Endothelial cell of umbilical vein (primary cell): Measurements from ENCODE around the gene AMD1. TPM values are rescaled to one million over a fixed set of nuclear protein-coding genes. Genes with fewer than 3 reads are reported as not detected.

Experiments used
- BruUV-seq: library from RNA; stranded (reverse); fragments of 400-500 nt; replicated peaks from 2 replicates; lab custom pipeline; 2021; lab: Mats Ljungman, UMichigan
- CTCF ChIA-PET: fragments of 300-600, 350-600 bp; sonication (Branson Sonifier 250); formaldehyde crosslinking; loops from one replicate; lab custom pipeline; 2021; ENCODE audit warnings: antibody characterized with exemption, inconsistent platforms; lab: Charles Lee
- POLR2A ChIA-PET: fragments of 300-600, 350-600 bp; sonication (Branson Sonifier 250); formaldehyde crosslinking; loops from one replicate; lab custom pipeline; 2021; ENCODE audit warnings: antibody characterized with exemption, inconsistent platforms; lab: Charles Lee
- DNase-seq: peaks from one replicate; pipeline ENCODE4 v3.0.0-alpha.2; 2011; ENCODE audit warnings: low read depth, low spot score
- FAIRE-seq: peaks from 2 replicates; lab custom pipeline; 2011; peaks lifted over from hg19 to GRCh38; lab: Jason Lieb, UNC
- H2AFZ ChIP-seq: 2 replicates; pipeline ENCODE4 v1.6.0; 2012; ENCODE audit warnings: low read depth, low read length, control low read depth, inconsistent platforms
- H3K27ac ChIP-seq: 2 replicates; pipeline ENCODE4 v1.5.1; 2011; ENCODE audit warnings: low read depth, mild to moderate bottlenecking, control low read depth, low read length, moderate library complexity; ENCODE audit not compliant: insufficient read depth
- H3K27me3 ChIP-seq, 2 experiments: 2 replicates each; pipeline versions ENCODE4 v1.6.0 to v1.6.1; 2011; ENCODE audit warnings: low read length in 2 of 2, mixed read lengths in 1 of 2; ENCODE audit not compliant: control insufficient read depth in 2 of 2, insufficient read depth in 2 of 2
- H3K36me3 ChIP-seq, 2 experiments: 2 replicates in 1 of 2; 3 replicates in 1 of 2; pipeline ENCODE4 v1.5.1; 2011; ENCODE audit warnings: low read length in 2 of 2, mild to moderate bottlenecking in 1 of 2, moderate library complexity in 1 of 2; ENCODE audit not compliant: control insufficient read depth in 2 of 2, insufficient read depth in 2 of 2; ENCODE audit errors: extremely low read depth in 1 of 2
- H3K4me1 ChIP-seq: 3 replicates; pipeline ENCODE4 v1.5.1; 2011; ENCODE audit warnings: mild to moderate bottlenecking, low read length; ENCODE audit not compliant: control insufficient read depth, insufficient read depth; ENCODE audit errors: extremely low read depth
- H3K4me2 ChIP-seq: 2 replicates; pipeline ENCODE4 v1.6.1; 2011; ENCODE audit warnings: low read length, control low read depth, mixed read lengths; ENCODE audit not compliant: insufficient read depth
- H3K4me3 ChIP-seq, 3 experiments: fragments of 200-600 bp in 1 of 3; sonication (generic), shearing (Covaris generic) in 1 of 3; replicated peaks in 1 of 3; 2 replicates each; pipeline ENCODE4 v1.5.1; 2011 to 2016; ENCODE audit warnings: control low read depth in 3 of 3, low read length in 3 of 3, mild to moderate bottlenecking in 2 of 3, inconsistent platforms in 1 of 3, low read depth in 1 of 3, moderate library complexity in 1 of 3; ENCODE audit not compliant: insufficient read depth in 1 of 3
- H3K79me2 ChIP-seq: 2 replicates; pipeline ENCODE4 v1.6.0; 2012; ENCODE audit warnings: low read length, inconsistent platforms; ENCODE audit not compliant: control insufficient read depth, insufficient read depth
- H3K9ac ChIP-seq: replicated peaks from 2 replicates; pipeline ENCODE3; 2011; ENCODE audit warnings: low read length, control low read depth; ENCODE audit not compliant: insufficient read depth; ENCODE audit errors: extremely low read depth
- H3K9me1 ChIP-seq: replicated peaks from 3 replicates; pipeline ENCODE4 v1.6.0; 2011; ENCODE audit warnings: mild to moderate bottlenecking, low read length; ENCODE audit not compliant: control insufficient read depth, insufficient read depth; ENCODE audit errors: extremely low read depth
- H3K9me3 ChIP-seq: replicated peaks from 2 replicates; pipeline ENCODE4 v1.5.1; 2012; ENCODE audit warnings: low read length, inconsistent platforms; ENCODE audit not compliant: control insufficient read depth, insufficient read depth
- H4K20me1 ChIP-seq: replicated peaks from 2 replicates; pipeline ENCODE3; 2011; ENCODE audit warnings: mild to moderate bottlenecking, low read length; ENCODE audit not compliant: control insufficient read depth, insufficient read depth; ENCODE audit errors: extremely low read depth
- EZH2 ChIP-seq: IDR thresholded peaks from 2 replicates; pipeline ENCODE4 v1.6.1; 2012; ENCODE audit warnings: borderline replicate concordance, low read depth, mild to moderate bottlenecking, moderate library complexity, low read length, inconsistent platforms; ENCODE audit not compliant: severe bottlenecking
- FOS ChIP-seq: IDR thresholded peaks from 2 replicates; pipeline ENCODE4 v1.6.1; 2011; ENCODE audit warnings: mild to moderate bottlenecking, low read length, moderate library complexity, borderline replicate concordance; ENCODE audit not compliant: insufficient read depth
- GATA2 ChIP-seq: IDR thresholded peaks from 2 replicates; pipeline ENCODE4 v1.7.0; 2011; ENCODE audit warnings: low read depth, mild to moderate bottlenecking, moderate library complexity, mixed read lengths, low read length; ENCODE audit not compliant: insufficient read length, insufficient read depth
- JUN ChIP-seq: IDR thresholded peaks from 2 replicates; pipeline ENCODE4 v1.6.1; 2011; ENCODE audit warnings: borderline replicate concordance, low read depth; ENCODE audit not compliant: insufficient read length, insufficient read depth
- MAX ChIP-seq: IDR thresholded peaks from 2 replicates; pipeline ENCODE4 v1.6.1; 2011; ENCODE audit not compliant: insufficient read depth, insufficient read length
- MYC ChIP-seq: IDR thresholded peaks from one replicate; pipeline ENCODE4 v1.6.1; 2011; ENCODE audit warnings: mild to moderate bottlenecking, low read depth, low read length
- POLR2A ChIP-seq: IDR thresholded peaks from 2 replicates; pipeline ENCODE4 v1.6.1; 2012; ENCODE audit warnings: low read depth, mild to moderate bottlenecking, control low read depth, low read length
- POLR2AphosphoS5 ChIP-seq: IDR thresholded peaks from 2 replicates; pipeline ENCODE4 v1.6.1; 2012; ENCODE audit warnings: low read depth, mild to moderate bottlenecking, control low read depth, low read length, moderate library complexity; ENCODE audit not compliant: insufficient read depth
- dilution Hi-C: fragments of 300-500 bp; cut with MboI; formaldehyde crosslinking; loops from one replicate; pipeline ENCODE4 v1.15.0; 2019; ENCODE audit warnings: low sequenced_read_pairs; ENCODE audit not compliant: extremely low pct_ligation_motif_present
- intact Hi-C: fragments of 100-400 bp; cut with micrococcal nuclease; formaldehyde crosslinking; loops from one replicate; pipeline ENCODE4 v1.10.0; 2022
- polyA plus RNA-seq, 4 experiments: library from polyadenylated mRNA; depleted of rRNA in 3 of 4; stranded (reverse) in 3 of 4; unstranded in 1 of 4; fragments of >200 nt; gene quantifications; 2 replicates each; pipeline versions ENCODE4 v1.2.1 to v1.2.3, GENCODE V29; 2011 to 2012; ENCODE audit warnings: missing spikeins in 1 of 4
- total RNA-seq: library from RNA; stranded (reverse); gene quantifications from 2 replicates; pipeline ENCODE4 v1.2.3, GENCODE V29; 2021

Gene AMD1
- total and polyA plus RNA-seq, 2 donors (not counting 3 experiments of a cell fraction or from before 2014, with no cell fraction given) = 13.1 to 48.2 TPM

- TF ChIP-seq EZH2 (no peak), MYC (no peak), GATA2 (no peak), POLR2AphosphoS5 (no peak)
- FAIRE-seq = no peak
- H3K9me3 ChIP-seq = no peaks in the 10 kb centered on the region
- POLR2A ChIA-PET = no interaction called here
- H3K79me2 ChIP-seq = no peaks in the 10 kb centered on the region
- no peaks in the 10 kb centered on the region for H4K20me1 ChIP-seq
- H2AFZ ChIP-seq = no peak overlapping the region
- no peak overlapping the region for H3K9ac ChIP-seq
- H3K4me1 ChIP-seq = no peaks in the 10 kb centered on the region
- H3K36me3 ChIP-seq = no peaks in the 10 kb centered on the region
- no peaks in the 10 kb centered on the region for H3K9me1 ChIP-seq
- BruUV-seq = no TSS peak
- CTCF ChIA-PET = no interaction called here
- peaks cover 0 to 3% of the 10 kb centered on the region in 2 experiments for H3K27me3 ChIP-seq
- no peak for DNase-seq
- intact Hi-C loops (no loop called here), dilution Hi-C loops (no loop called here)
- no peak overlapping the region for H3K27ac ChIP-seq
- H3K4me2 ChIP-seq = no peak overlapping the region
- no peak overlapping the region for H3K4me3 ChIP-seq
Observed at GRCh38 chr6:110859335-110859792, 15.2 kb upstream of the AMD1 start.

GRCh38 chr6:110864824-110865223, 9.8 kb upstream of the AMD1 start:
- intact Hi-C loops (no loop called here), dilution Hi-C loops (no loop called here)
- DNase-seq (no peak), FAIRE-seq (no peak)
- no peaks in the 10 kb centered on the region for H3K79me2 ChIP-seq
- no peaks in the 10 kb centered on the region for H3K9me1 ChIP-seq
- no TSS peak for BruUV-seq
- H3K4me1 ChIP-seq = no peaks in the 10 kb centered on the region
- H3K9ac ChIP-seq = no peak overlapping the region
- H2AFZ ChIP-seq = no peak overlapping the region
- H3K4me3 ChIP-seq = no peak overlapping the region
- H3K27ac ChIP-seq = no peak overlapping the region
- no peaks in the 10 kb centered on the region for H3K9me3 ChIP-seq
- TF ChIP-seq POLR2A = no peak
- TF ChIP-seq MAX = no peak
- no peak for TF ChIP-seq JUN
- no peak for TF ChIP-seq POLR2AphosphoS5
- no peak for TF ChIP-seq EZH2
- no peak for TF ChIP-seq FOS
- no peaks in the 10 kb centered on the region for H3K27me3 ChIP-seq
- H3K36me3 ChIP-seq = no peaks in the 10 kb centered on the region
- no peak overlapping the region for H3K4me2 ChIP-seq
- CTCF ChIA-PET = interaction anchor here (0.6 to 1.0 kb wide), 2 partner anchors 14 to 336 kb away, joined by 3 read pairs; no protein-coding TSS in a partner anchor
- POLR2A ChIA-PET = interaction anchor here (3.0 kb wide), 1 partner anchor 10 kb away, joined by 16 read pairs; the partner anchor contains the start of gene AMD1
- H4K20me1 ChIP-seq = no peaks in the 10 kb centered on the region
